HG02571 (cell line): ENCODE data around the gene GOLGA2.
"Not testable (repeated sequence)": the region's sequence is repeated elsewhere in the genome, so short reads cannot be mapped to it uniquely, and the experiment has no call there.

Source experiments
- ATAC-seq: cut with Tn5 transposase; IDR thresholded peaks from one replicate; pipeline ENCODE4 v1.9.1; 2021; ENCODE audit warnings: mild to moderate bottlenecking, moderate library complexity; ENCODE audit not compliant: unreplicated experiment

The GOLGA2 gene

GRCh38 chr9:128296340-128297220 is 20.8 kb upstream of the GOLGA2 start:
- no peak for ATAC-seq

GRCh38 chr9:128294142-128294541 is 18.3 kb upstream of the GOLGA2 start:
- ATAC-seq, result no peak

- ATAC-seq, result no peak
These were observed 17.3 kb upstream of the GOLGA2 start for GRCh38 chr9:128293091-128293490.

- ATAC-seq, result no peak
These were observed 16.2 kb upstream of the GOLGA2 start for GRCh38 chr9:128292009-128292408.

GRCh38 chr9:128288273-128289004 is 12.6 kb upstream of the GOLGA2 start:
- ATAC-seq, result no peak

GRCh38 chr9:128286440-128286839 is 10.6 kb upstream of the GOLGA2 start:
- ATAC-seq, result no peak

GRCh38 chr9:128285033-128285784 is 9.4 kb upstream of the GOLGA2 start:
- no peak for ATAC-seq

GRCh38 chr9:128282500-128282899 is 6.7 kb upstream of the GOLGA2 start:
- ATAC-seq, result no peak

- ATAC-seq, result no peak
These were observed 4.3 kb upstream of the GOLGA2 start for GRCh38 chr9:128280084-128280622.

GRCh38 chr9:128279088-128280073 is 3.6 kb upstream of the GOLGA2 start:
- not testable (repeated sequence) for ATAC-seq

GRCh38 chr9:128276574-128277270 is 915 bp upstream of the GOLGA2 start:
- ATAC-seq, result no peak

- peak; percentile 93 for ATAC-seq
These were observed 284 bp upstream of the GOLGA2 start, which contains the start of gene SWI5 for GRCh38 chr9:128276008-128276573. TSS of gene SWI5 (plus strand) at chr9:128276276.

GRCh38 chr9:128274245-128274644 is 1.6 kb downstream of the GOLGA2 start:
- ATAC-seq, result no peak

- no peak for ATAC-seq
These were observed 4.3 kb downstream of the GOLGA2 start for GRCh38 chr9:128271512-128271911.

GRCh38 chr9:128271112-128271511 is 4.7 kb downstream of the GOLGA2 start:
- no peak for ATAC-seq

- no peak for ATAC-seq
These were observed 8.8 kb downstream of the GOLGA2 start for GRCh38 chr9:128266868-128267590.

- no peak for ATAC-seq
These were observed 10.4 kb downstream of the GOLGA2 start for GRCh38 chr9:128265348-128265847.

- ATAC-seq, result no peak
These were observed 13.1 kb downstream of the GOLGA2 start for GRCh38 chr9:128262687-128263086.
